ENCODE data around the gene HOOK1. TPM values are rescaled to one million over a fixed set of nuclear protein-coding genes. Genes with fewer than 3 reads are reported as not detected.

The HOOK1 gene
- total and polyA plus RNA-seq, 8 donors: 1.8 to 41.9 (median 7.1) TPM

DNA sequence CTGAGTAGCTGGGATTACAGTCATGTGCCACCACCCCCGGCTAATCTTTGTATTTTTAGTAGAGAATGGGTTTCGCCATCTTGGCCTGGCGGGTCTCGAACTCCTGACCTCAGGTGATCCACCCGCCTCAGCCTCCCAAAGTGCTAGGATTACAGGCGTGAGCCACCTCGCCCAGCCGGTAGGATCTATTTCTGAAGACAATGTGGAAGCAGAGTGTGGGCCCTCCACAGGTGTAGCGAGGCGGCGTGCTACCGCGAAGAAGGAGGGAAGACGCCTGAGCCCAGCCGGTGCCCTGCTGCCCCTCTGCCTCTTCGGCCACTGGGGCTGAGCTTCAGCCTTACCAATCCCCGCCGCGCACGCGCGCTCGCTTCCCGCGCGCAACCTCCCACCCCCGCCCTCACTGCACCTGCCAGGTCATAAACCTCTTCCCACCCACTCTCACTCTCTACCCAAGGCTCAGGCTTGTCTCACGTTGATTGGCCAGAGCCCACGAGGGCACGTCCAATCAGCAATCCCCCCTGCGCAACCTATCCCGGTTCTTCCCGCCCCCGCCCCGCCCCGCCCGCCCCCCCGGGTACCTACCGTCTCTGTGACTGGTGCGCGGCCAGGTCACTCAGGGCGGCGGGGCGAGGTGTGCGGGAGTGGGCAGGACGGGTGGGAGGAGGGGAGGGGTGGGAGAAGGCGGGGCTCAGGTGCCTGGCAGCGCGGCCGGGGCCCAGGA, 409 bp upstream of the HOOK1 start:
- TF ChIP-seq CTCF (IDR thresholded peaks at IDR 0.05) (no peak), POLR2A (IDR thresholded peaks at IDR 0.05) (no peak), EP300 (IDR thresholded peaks at IDR 0.05) (no peak), POLR2AphosphoS5 (IDR thresholded peaks at IDR 0.05) (peak in 2 of 3 donors; percentile 67 to 75)
- peak overlapping the region; percentile 57 to 92 (median 85) for H3K27ac ChIP-seq
- no peaks in the 10 kb centered on the region for H3K36me3 ChIP-seq
- peak; percentile 95 to 98 for DNase-seq
- peak overlapping the region; percentile 46 to 64 (median 62) for H3K4me3 ChIP-seq
- 6 to 14% (median 6%) methylated on average over 22 to 50 of the region's 50 CpGs for WGBS, 5 donors
- intact Hi-C loops (cut with DNase I; ENCODE audit: low total_unique reads): no loop called here
- H3K4me1 ChIP-seq: peaks cover 0 to 30% (median 22%) of the 10 kb centered on the region in 4 donors
- H3K27me3 ChIP-seq: peaks cover 0 to 48% (median 18%) of the 10 kb centered on the region in 3 donors
- H3K9me3 ChIP-seq: no peaks in the 10 kb centered on the region

- Histone ChIP-seq H3K4me3 (peak overlapping the region; percentile 46 to 64 (median 62)), H3K4me1 (peaks cover 0 to 30% (median 24%) of the 10 kb centered on the region in 4 donors), H3K36me3 (no peaks in the 10 kb centered on the region), H3K27ac (no peak overlapping the region), H3K27me3 (peaks cover 0 to 45% (median 18%) of the 10 kb centered on the region in 3 donors), H3K9me3 (no peaks in the 10 kb centered on the region)
- 18 to 38% (median 21%) methylated on average over 3 of the region's 3 CpGs for WGBS, 5 donors
- TF ChIP-seq POLR2A (IDR thresholded peaks at IDR 0.05) (no peak), EP300 (IDR thresholded peaks at IDR 0.05) (no peak), CTCF (IDR thresholded peaks at IDR 0.05) (no peak), POLR2AphosphoS5 (IDR thresholded peaks at IDR 0.05) (no peak)
- peak in 1 of 2 donors; percentile 23 for DNase-seq
- intact Hi-C loops (cut with DNase I; ENCODE audit: low total_unique reads): no loop called here
Observed at GRCh38 chr1:59815892-59816291, 1.1 kb downstream of the HOOK1 start.

DNA sequence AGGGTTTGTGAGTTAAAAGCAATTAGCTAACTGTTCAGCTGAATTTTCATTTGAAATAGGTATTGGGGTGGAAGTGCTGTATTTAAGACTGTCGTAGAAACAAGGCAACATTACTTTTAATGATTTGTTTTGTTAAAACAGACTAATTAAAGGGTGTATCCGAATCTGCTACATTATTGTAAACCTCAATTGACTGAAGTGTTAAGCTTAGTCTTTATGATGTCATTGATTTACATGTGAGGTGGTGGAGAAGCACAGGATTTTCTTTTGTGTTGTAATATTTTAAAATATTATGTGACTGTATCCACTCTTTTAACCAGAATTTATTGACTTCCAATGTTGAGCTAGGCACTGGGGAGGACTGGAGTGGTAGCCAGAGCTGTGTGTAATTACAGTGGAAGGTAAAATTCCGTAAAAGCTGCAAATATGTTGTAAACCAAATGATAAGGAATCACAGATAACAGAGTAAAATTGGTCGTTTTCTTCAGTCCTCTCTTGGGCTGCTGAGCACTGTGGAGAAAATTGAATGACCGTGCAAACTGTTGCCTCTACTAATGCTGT, 1.6 kb downstream of the HOOK1 start:
- H3K27ac ChIP-seq: no peak overlapping the region
- intact Hi-C loops (cut with DNase I; ENCODE audit: low total_unique reads): no loop called here
- H3K27me3 ChIP-seq: peaks cover 0 to 42% (median 18%) of the 10 kb centered on the region in 3 donors
- WGBS, 5 donors: 31 to 49% (median 37%) methylated on average over 5 of the region's 5 CpGs
- H3K4me1 ChIP-seq: peaks cover 0 to 30% (median 24%) of the 10 kb centered on the region in 4 donors
- no peak for DNase-seq
- peak overlapping the region in 3 of 4 donors; percentile 46 to 64 (median 62) for H3K4me3 ChIP-seq
- no peaks in the 10 kb centered on the region for H3K36me3 ChIP-seq
- H3K9me3 ChIP-seq: no peaks in the 10 kb centered on the region
- TF ChIP-seq CTCF (IDR thresholded peaks at IDR 0.05): no peak
- no peak for TF ChIP-seq POLR2AphosphoS5 (IDR thresholded peaks at IDR 0.05)
- no peak for TF ChIP-seq EP300 (IDR thresholded peaks at IDR 0.05)
- TF ChIP-seq POLR2A (IDR thresholded peaks at IDR 0.05): no peak

DNA sequence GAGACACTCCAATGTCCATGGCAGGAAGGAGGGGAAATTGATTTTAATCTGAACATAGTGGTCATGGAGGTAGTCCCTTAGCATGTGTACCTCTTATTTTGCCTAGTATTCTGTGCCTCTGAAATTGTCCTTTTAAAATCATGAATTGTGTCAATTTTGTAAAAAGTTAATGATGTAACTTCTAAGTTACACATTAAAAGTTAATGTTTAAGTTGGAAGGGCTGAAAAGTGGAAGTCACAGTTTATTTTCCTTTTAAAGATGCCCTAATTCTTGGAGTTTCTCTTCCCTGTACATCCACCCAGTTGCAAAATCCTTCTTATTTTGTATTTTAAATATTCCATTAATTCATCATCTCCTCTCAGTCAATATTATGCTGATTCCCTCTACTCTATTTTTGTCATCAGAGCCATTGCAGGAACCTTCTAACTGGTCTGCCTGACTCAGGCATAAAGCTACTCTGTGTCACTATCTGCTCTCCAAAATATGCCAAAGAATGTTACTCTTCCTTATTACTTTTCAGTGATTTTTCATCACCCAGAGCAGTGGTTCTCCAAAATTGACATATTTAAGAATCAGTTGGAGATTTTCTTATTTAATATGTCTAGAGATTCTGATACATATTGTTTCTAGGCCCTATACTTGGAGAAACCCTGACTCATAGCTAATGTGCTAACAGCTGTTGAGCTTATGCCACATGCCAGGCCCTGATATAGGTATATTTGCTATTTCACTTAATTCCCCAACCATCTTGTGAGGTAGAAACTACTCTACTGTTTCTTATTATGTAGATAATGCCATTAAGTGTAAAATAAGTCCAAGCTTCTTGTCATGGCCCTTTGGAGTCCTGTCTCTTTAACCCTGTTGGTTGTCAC, 5.1 kb downstream of the HOOK1 start:
- Histone ChIP-seq H3K27me3 (peaks cover 0 to 8% (median 4%) of the 10 kb centered on the region in 3 donors), H3K4me3 (no peak overlapping the region), H3K27ac (no peak overlapping the region), H3K9me3 (no peaks in the 10 kb centered on the region), H3K4me1 (peaks cover 0 to 18% (median 14%) of the 10 kb centered on the region in 4 donors), H3K36me3 (no peaks in the 10 kb centered on the region)
- DNase-seq: no peak
- no peak for TF ChIP-seq POLR2A (IDR thresholded peaks at IDR 0.05)
- no peak for TF ChIP-seq CTCF (IDR thresholded peaks at IDR 0.05)
- no peak for TF ChIP-seq EP300 (IDR thresholded peaks at IDR 0.05)
- no peak for TF ChIP-seq POLR2AphosphoS5 (IDR thresholded peaks at IDR 0.05)
- intact Hi-C loops (cut with DNase I; ENCODE audit: low total_unique reads): no loop called here
